ENCODE results near the gene SLC38A10.
"Not testable (repeated sequence)": the region's sequence is repeated elsewhere in the genome, so short reads cannot be mapped to it uniquely, and the experiment has no call there.

Gene SLC38A10

DNA sequence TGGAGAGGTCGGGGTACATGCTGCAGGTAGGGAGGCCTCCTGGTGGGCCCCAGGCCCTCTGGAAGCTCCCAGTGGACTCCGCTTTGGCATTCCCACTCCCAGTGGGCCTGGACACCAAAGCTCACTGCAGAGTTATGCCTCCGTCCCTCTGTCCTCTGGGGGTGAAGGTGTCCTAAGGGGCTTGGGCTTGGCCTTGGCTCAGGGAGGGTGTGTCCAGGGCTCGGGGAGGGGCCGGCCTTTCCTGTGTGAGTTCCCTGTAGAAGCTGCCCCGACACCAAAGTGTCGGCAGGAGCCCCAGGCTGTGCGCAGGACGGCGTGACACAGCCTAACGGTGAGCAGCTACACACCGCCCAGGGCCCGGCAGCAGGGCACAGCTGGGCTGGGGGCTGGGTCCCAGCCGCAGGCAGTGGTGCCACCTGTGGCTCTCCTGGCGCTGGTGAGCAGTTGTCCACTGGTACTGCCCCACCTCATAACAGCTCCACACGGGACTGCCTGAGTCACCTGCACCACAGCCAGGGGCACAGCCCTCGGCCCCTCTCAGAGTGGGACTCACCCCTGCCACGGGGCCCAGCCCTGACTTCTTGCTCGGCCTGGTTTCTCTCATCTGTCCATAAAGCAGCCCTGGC is 62.4 kb downstream of the SLC38A10 start:
- no peak for DNase-seq (ENCODE audit: low read depth in 2 of 3, low spot score in 1 of 3)

DNA sequence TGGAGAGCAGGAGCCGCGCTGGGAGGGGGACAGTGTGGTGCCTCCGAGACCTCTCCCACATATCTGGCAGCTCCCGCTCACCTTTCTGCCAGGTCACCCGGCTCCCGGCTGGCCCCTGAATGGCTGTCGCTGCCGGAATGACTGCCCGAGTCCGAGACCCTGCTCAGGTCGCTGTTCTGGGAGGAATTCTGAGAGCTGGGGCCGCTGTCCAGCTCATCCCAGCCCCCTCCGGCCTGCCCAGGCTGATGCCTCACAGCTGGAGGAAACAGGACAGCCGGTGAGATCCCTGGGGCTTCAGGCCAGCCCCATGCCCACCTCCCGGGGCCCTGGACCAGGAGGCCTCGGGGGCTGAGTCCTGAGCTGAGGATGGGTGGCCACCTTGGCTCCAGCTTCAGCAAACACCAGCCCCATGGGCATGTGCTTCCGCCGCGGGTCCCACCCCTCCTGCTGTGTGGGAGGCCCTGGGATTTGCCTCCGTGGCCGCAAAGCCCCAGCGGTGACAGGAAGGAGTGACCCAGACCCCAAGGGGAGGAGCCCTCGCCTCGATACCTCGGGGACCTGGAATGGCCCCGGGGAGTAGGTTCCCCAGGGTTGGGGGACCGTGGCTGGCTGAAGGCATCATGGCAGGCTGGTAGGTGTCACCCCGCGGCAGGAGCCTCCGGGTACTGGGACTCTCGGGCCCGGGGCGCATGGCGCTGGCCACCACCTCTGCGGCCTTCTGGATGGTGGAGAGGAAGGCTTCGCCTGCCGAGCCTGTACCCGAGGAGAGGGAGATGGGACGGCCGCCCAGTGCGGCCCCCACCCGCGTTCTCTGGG is 63.1 kb downstream of the SLC38A10 start:
- DNase-seq (ENCODE audit: low read depth in 2 of 3, low spot score in 1 of 3) = no peak

DNA sequence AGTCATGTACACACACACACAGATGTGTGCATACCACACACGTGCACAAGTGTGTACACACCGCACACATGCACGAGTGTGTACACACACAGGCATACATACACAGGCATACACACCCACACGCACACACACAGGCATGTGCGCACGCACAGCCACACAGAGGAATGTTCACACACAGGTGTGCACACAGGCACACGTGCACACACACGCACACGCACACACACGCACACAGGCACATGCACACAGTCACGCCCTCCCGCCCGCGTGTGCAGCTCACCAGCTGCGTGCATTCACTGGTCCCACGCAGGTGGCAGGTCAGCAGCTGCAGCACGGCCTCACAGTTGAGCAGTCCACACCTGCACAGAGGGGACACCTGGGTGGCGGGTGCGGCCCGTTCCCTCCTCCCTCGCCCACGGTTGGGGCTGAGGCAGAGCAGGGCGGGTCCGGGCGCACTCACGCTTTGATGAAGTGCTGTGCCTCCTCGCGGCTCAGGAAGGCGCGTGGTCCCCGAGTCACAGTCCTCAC is 63.9 kb downstream of the SLC38A10 start:
- DNase-seq (ENCODE audit: low read depth in 2 of 3, low spot score in 1 of 3) = no peak

DNA sequence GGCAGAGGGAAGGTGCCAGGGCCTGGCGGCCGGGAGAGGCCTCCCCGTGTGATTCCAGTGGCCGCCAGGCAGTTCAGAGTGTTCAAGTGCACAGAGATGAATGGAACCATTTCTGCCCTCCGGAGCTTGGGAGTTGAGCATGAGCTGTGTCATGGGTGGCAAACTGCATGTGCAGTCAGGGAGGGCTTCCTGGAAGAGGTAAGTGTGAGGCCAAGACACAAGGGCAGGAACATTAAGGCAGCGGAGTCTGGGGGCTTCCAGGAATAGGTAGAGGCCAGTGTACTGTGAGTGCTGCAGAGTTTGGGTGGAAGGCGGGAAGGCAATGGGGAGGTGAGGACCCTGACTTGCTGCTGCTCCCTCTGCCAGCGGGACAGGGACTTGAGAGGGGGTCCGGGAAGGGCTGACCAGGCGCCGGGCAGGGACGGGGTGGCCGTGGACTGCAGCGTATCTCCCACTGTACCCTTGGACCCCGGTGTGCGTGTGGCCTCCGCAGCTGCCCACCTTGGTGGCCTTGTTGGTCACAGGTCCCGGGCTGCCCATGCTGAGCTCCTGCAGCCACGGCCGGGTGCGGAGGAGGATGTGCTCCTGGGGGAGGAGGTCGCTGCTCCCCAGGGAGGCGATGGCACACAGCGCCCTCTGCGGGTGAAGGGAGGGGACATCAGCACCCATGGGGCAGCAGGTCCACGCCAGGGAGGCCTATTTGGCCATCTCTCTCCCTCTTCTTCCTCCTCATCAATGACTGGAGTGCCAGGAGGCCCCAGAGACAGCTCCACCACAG is 64.9 kb downstream of the SLC38A10 start:
- no peak for DNase-seq (ENCODE audit: low read depth in 2 of 3, low spot score in 1 of 3)

DNA sequence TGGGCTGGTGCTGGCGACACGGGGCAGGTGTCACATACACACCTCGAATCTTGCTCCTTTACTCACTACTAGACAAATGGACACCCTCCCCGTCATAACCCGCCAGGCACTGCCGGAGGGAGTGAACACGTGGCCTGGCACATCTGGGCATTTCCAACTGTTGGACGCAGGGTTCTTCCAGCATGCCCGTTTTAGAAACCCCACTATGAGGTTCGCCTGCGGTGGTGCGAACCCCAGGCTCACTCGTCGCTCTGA is 65.5 kb downstream of the SLC38A10 start:
- no peak for DNase-seq (ENCODE audit: low read depth in 2 of 3, low spot score in 1 of 3)

DNA sequence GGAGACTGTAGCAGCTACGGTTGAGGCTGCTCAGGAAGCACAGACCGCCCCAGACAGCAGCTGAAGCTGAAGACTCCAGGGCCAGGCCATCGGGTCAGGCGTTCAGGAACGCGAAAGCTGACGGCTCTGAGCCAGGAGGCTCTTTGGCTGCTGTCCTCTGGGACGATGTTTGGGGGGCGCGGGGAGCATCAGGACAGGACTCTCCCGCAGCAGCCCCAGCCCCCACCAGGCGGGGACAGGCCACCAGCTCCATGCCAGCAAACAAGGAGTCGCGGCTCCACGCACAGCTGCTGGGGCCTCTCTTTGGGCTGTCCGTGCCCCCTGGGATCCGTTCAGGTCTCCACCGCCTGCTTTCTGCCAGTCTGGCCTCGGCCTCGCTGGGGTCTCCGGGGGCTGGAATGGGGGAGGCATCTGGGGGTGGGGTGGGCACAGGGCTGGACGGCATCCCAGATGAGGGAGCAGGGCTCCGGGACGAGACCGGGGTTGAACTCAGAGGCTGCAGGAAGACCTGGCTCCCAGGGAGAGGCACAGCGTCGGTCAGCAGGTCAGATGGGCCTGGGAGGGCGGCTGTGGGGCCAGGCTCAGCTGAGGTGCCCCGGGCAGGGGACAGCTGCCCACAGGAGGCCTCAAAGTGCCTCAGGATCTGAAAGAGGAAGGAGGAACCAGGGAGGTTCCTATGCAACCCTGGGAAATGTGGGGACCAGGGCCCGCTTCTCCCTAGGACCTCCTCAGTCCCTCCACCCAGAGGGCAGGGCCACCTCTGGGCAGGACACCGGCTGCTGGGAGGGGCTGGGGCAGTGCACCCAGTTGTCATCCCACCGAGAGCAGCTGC is 66.1 kb downstream of the SLC38A10 start:
- DNase-seq (ENCODE audit: low read depth in 2 of 3, low spot score in 1 of 3) = no peak

DNA sequence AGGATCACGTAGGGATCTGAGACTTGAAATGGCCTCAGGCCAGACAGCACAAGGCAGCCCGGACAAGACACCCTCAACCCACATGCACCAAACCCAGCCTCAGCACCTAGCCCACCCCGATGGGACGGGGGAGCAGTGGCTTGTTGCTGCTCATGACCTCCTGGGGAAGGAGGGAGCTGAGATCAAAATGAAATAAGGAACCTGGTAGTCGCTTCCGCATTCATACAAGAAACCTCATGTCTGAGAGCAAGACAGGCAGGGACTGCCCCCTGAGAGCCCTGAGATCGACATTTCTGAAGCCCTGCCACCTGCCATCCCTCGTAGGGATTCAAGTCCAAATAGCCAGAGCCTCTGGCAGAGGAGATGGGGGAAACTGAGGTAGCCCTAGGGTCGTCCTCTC is 66.7 kb downstream of the SLC38A10 start:
- DNase-seq (ENCODE audit: low read depth in 2 of 3, low spot score in 1 of 3) = no peak

DNA sequence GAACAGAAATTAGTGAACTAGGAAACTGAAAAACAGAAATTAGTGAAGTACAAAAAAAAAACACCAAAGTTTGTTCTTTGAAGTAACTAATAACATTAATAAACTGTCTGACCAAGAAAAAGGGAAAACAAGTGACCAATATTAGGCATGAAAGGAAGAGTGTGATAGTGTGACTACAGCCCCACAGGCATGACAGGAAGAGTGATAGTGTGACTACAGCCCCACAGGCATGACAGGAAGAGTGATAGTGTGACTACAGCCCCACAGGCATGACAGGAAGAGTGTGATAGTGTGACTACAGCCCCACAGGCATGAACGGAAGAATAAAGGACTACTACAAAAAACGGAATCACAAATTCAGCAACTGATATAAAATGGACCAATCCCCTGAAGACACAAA is 67.5 kb downstream of the SLC38A10 start:
- DNase-seq (ENCODE audit: low read depth in 2 of 3, low spot score in 1 of 3) = not testable (repeated sequence)

DNA sequence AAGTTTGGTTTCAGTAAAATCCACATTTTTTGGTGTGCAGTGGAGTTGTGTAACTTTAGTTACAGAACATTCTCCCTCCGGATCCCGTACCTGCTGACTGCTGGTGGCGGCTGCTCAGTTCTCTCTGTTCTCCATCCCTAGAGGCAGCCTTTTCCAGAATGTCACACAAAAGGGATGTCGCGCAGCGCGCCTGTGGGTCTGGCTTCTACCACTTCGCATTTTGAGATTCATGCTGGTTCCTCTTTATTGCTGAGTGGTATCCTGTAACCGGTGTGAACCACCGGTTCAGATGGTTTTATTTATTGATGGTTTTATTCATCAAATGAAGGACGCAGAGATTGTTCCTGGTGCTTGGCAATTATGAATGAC is 71.4 kb downstream of the SLC38A10 start:
- DNase-seq (ENCODE audit: low read depth in 2 of 3, low spot score in 1 of 3) = no peak

DNA sequence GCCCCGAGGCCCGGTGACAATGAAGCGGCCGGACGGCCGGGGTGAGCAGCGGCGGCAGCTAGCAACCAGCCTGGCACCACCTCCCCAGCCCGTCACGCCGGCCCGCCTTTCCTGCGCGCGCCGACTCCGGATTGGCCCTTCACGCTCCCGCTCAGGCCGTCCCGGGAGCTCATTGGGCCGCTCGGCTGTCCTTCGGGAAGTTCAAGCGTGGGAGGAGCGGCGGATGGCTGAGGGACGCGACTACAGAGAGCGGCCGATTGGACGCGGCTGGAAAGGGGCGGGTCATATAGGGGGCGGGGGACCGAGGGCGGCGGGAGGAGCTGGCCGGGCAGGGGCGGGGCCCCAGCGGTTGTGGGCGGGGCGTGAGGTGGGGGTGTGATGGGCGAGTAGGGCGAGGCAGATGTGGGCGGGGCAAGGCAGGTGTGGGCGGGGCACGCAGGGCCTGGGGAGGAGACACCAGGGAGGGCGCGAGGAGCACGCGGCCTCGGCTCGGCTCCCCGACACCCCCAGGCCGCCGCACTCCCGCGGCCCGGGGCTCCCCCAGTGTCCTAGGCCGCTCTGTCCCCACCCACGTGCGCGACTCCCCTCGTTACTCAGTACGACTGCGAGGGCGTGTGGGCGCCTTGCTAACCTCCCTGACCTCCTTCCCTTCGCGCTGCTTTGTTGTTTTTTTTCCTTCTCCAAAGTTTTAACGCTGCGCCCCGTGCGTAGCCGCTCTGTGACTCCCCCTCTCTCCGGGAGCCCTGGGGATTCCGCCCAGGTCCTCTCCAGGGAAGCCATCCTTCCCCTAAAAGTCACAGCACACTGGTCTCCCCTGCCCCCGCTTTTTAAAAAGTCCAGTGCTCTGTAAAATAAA is 72.0 kb downstream of the SLC38A10 start, which contains the start of gene CEP131:
CEP131 (minus strand) TSS at position 60 of the 856 bp plus-strand sequence. CDS start 2,909 bp downstream, outside the sequence.
- peak; percentile 99 to 100 (median 99) for DNase-seq (ENCODE audit: low read depth in 2 of 3, low spot score in 1 of 3)

DNA sequence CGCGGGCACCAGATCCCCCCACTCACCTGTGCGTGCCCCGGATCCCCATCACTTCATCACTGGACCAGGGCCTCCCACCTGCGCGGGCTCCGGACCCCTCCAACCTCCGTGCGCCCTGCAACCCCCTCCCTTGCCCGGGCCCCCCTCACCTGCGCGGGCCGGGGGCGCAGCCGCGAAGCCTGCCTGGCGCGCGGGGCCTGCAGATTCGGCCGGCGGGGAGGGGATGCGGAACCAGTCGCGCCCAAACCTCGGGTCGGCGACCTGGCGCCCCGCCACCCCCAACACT is 72.5 kb downstream of the SLC38A10 start:
- DNase-seq (ENCODE audit: low read depth in 2 of 3, low spot score in 1 of 3) = no peak

DNA sequence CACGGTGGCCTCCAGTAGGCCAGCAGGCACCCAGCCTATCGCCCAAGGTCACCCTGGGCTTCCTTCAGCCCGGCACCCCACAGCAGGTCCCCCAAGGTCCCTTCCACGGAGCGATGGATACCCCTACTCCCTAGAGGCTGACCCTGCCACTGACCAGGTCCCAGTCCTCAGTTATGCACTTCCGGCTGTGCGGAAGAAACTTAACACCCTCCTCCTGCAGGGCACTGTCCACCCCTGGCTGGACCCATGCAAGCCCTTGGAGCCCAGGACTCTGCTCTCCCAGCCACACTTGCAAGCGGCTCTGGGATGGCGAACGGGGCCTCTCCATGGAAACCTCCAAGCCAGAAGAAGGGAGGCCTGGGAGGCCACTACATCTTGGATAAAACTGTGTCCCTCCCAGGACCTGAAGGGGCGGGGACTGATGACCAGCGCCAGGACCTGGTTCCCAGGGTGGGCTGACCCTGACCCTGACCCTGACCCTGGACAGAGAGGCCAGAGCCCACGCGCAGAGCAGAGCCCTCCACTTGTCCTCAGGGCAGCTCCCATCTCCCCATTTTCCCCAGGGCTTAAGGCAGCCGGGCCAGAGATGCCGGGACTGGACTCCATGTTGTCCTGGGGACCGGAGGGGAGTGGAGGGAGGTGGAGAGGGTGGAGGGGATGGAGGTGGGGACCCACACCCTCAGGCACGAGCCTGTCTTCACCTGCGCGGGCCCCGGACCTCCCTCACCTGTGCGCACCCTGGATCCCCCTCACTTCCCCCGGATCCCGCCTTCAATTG is 73.1 kb downstream of the SLC38A10 start:
- DNase-seq (ENCODE audit: low read depth in 2 of 3, low spot score in 1 of 3) = no peak

DNA sequence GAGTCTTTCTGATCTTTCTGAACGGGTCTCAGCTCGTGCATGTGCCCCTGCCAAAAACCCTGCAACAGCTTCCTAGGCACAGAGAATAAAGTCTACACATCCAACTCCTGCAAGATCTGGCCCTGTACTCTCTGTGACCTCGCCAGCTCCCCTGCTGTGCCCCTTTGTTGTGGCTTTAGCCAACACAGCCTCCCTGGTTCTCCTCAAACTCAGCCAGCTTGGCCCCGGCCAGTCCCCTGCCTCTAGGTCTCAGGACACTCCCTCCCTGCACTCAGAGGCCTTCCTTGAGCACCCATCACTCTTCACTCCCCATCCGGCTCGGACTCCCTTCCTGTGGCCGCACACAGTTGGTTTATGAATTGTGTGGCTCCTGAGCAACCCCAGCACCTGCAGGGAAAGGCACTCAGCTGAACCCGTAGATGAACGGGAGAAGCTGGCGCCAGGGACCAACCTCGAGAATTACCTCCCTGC is 73.7 kb downstream of the SLC38A10 start:
- DNase-seq (ENCODE audit: low read depth in 2 of 3, low spot score in 1 of 3) = no peak

DNA sequence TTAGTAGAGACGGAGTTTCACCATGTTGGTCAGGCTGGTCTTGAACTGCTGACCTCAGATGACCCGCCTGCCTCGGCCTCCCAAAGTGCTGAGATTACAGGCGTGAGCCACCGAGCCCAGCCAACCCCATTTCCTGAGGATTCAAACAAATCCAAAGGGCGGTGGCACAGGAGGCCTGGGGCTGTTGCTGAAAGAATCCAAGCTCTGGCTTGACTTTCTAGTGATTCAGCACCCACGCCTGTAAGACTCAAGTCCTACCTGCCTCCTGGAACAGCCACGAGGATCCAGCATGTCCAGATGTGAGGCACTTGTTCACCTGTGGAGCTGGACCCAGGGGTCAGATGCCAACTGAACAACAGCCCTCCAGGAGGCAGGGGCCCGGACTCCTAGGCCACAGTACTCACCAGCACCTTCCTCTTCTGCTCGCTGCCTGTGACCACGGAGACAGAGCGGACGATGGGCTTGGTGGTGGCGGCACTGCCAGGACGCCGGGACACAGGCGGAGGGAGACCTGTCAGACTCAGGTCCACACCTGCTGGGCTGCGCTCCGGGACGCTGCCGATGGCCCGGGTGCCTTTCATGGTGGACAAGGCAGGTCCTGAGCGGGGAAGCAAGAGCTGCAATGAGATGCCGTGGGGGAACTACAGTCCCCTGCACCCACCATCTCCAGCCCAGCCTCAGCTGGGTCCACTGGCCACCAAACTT is 75.5 kb downstream of the SLC38A10 start:
- no peak for DNase-seq (ENCODE audit: low read depth in 2 of 3, low spot score in 1 of 3)

DNA sequence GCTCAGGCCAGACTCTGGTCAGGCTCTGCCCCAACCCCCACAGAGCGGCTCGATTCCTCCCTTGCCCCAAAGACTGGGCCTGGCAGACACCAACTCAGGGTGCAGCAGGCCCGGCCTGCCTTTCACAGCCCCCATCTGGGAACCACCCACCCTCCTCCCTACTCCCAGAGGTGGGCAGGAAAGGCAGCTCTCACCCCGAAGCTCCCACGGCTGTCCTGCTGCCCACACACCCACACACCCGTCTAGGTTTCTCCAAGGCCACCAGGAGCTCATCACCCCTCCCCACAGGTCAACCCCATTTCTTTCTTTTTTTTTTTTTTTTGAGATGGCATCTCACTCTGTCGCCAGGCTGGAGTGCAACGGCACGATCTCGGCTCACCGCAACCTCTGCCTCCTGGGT is 76.1 kb downstream of the SLC38A10 start:
- DNase-seq (ENCODE audit: low read depth in 2 of 3, low spot score in 1 of 3) = no peak

DNA sequence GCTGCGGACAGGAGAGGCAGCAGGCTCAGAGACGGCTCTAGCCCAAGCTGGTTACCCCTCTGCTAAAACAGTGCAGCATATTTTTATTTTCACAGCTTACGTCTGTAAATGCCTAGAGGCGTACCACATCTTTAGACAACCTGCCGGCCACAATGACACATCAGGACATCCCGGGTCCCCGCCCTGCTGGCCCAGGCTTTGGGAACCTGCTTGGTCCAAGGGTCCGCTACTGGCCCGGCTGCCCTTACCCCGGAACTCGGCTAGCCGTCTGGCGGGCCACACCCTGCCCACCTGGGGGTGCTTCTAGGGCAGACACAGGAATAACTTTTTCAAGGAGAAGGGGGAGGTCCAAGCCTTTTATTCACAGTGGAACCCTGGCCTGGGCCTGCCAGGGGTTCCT is 76.6 kb downstream of the SLC38A10 start:
- DNase-seq (ENCODE audit: low read depth in 2 of 3, low spot score in 1 of 3) = no peak

DNA sequence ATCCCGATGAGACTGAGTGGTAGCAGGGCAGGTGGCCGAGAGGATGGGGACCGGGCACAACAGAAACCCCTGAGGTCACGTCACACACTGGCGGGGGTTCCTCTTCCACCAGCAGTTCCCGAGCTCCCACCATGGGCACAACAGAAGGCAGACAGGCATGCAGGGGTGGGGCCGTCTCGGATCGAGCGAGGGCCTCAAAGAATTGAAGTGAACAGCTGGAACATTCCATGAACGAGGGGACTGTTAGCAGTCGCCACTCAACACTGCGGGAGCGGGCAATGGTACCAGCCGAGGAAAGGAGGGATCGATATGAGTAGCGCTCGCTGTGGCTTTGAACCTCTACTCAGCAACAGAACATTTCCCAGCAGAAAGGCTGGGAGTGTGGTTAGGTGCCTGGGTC is 77.6 kb downstream of the SLC38A10 start:
- DNase-seq (ENCODE audit: low read depth in 2 of 3, low spot score in 1 of 3) = no peak

DNA sequence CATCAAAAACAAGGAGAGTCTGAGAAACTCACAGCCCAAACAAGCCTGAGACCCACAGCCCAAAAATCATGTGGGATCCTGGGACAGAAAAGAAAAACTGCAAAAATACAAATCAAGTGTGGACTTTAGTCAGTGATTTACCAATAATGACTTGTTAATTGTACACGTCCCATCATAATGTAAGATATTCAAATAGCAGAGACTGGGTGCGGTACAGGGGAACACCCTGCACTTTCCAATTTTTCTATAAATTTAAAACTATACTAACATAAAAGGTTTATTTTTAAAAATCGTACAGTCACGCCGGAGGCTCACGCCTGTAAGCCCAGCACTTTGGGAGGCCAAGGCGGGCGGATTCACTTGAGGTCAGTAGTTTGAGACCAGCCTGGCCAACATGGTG is 81.1 kb downstream of the SLC38A10 start:
- no peak for DNase-seq (ENCODE audit: low read depth in 2 of 3, low spot score in 1 of 3)

DNA sequence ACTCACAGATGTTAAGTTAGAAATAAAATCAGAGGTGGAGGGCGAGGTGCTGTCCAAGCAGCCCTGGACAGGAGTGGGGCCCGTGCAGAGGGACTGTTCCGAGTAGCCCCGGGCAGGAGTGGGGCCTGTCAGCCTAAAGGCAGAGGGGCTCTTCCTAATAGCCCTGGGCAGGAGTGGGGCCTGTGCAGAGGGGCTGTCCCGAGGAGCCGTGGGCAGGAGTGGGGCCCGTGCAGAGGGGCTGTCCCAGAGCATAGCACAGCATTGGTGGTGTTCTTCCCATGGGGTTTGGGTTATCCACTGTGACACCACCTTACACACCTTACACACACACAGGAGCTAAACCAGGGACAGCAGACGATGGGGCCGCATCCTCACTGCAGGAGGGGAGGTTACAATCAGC is 82.7 kb downstream of the SLC38A10 start:
- DNase-seq (ENCODE audit: low read depth in 2 of 3, low spot score in 1 of 3) = no peak
